K562 (cell line): ENCODE data around the gene USP16.

Experiments used
- CTCF ChIP-seq, 3 experiments: IDR thresholded peaks in 2 of 3; conservative IDR thresholded peaks in 1 of 3; 2 replicates each; pipeline ENCODE4 v1.5.1; 2011 to 2012; ENCODE audit warnings: low read length in 3 of 3, mild to moderate bottlenecking in 3 of 3, control low read depth in 2 of 3, improper control_type of control experiment in 1 of 3, inconsistent platforms in 1 of 3, low read depth in 1 of 3, mixed read lengths in 1 of 3, moderate library complexity in 1 of 3; ENCODE audit not compliant: insufficient read depth in 2 of 3
- GABPA ChIP-seq: fragments of 200-800 bp; sonication (Bioruptor generic); conservative IDR thresholded peaks from 2 replicates; pipeline ENCODE4 v1.6.1; 2016; ENCODE audit warnings: low read depth, missing genetic modification characterization, missing compliant biosample characterization
- MAFK ChIP-seq: IDR thresholded peaks from 2 replicates; pipeline ENCODE4 v1.6.1; 2011; ENCODE audit warnings: low read length, improper control_type of control experiment
- MYC ChIP-seq, 2 experiments: fragments of 250-450 bp in 1 of 2; sonication (Bioruptor Pico) in 1 of 2; IDR thresholded peaks; 2 replicates each; pipeline versions ENCODE4 v1.5.1 to v1.6.1; 2012 to 2021; ENCODE audit warnings: low read depth in 2 of 2, borderline replicate concordance in 1 of 2, improper control_type of control experiment in 1 of 2, low read length in 1 of 2, mild to moderate bottlenecking in 1 of 2, moderate library complexity in 1 of 2
- NFXL1 ChIP-seq: fragments of 450-650 bp; formaldehyde crosslinking; IDR thresholded peaks from 2 replicates; pipeline ENCODE4 v1.4.0; 2021; ENCODE audit warnings: mild to moderate bottlenecking
- POLR3A ChIP-seq: IDR thresholded peaks from 2 replicates; pipeline ENCODE4 v1.6.1; 2011; ENCODE audit warnings: borderline replicate concordance, mild to moderate bottlenecking, moderate library complexity; ENCODE audit not compliant: insufficient read length, insufficient read depth; ENCODE audit errors: extremely low read depth
- SMAD3 ChIP-seq: fragments of 450-650 bp; formaldehyde crosslinking; conservative IDR thresholded peaks from 2 replicates; pipeline ENCODE4 v1.4.0; 2020; ENCODE audit warnings: mild to moderate bottlenecking
- ZNF217 ChIP-seq: sonication (generic); formaldehyde crosslinking; IDR thresholded peaks from 2 replicates; pipeline ENCODE4 v1.8.0; 2022; ENCODE audit warnings: mild to moderate bottlenecking, missing genetic modification reagents

- TF ChIP-seq POLR3A (no peak), ZNF217 (CRISPR knock-in tag) (no peak), CTCF (IDR thresholded peaks at IDR 0.05 in 2 of 3, conservative IDR thresholded peaks at IDR 0.05 in 1 of 3; ENCODE audit: insufficient read depth in 2 of 3, low read depth in 1 of 3, low read length in 3 of 3) (no peak), NFXL1 (CRISPR knock-in tag) (no peak), GABPA (no peak), SMAD3 (no peak), MAFK (no peak), MYC (IDR thresholded peaks at IDR 0.05; ENCODE audit: low read depth, low read length) (no peak), MYC (CRISPR knock-in tag; IDR thresholded peaks at IDR 0.05; ENCODE audit: borderline replicate concordance, low read depth) (no peak)
These were observed 78.4 kb downstream of the USP16 start for GRCh38 chr21:29102791-29103257.
